DMS114 treated with DMSO at 0.1 percent for 48 hours (cell line): ENCODE data around the gene APC.
"Not testable (repeated sequence)": the region's sequence is repeated elsewhere in the genome, so short reads cannot be mapped to it uniquely, and the experiment has no call there.

Experiments
- DNase-seq: peaks from one replicate; lab custom pipeline; 2025; ENCODE audit not compliant: unreplicated experiment; lab: John Stamatoyannopoulos, UW

The APC gene

DNA sequence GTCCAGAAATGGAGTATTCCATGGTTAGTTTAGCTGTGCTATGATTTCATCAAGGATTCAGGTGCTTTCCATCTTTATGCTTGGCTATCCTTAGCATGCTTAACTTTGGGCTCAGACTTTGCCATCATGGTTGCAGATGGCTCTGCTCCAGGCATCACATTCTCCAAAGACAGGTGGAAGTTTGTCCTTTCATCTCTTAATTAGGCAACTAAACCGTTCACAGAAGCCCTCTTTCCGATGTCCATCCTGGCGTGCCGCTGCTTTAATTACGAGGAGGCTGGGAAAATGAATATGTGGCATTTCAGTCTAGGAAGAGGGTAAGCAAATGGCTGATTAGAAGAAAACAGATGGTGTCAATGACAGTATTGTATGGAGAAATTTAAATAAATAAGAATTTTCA, 24.5 kb upstream of the APC start:
- DNase-seq = no peak

DNA sequence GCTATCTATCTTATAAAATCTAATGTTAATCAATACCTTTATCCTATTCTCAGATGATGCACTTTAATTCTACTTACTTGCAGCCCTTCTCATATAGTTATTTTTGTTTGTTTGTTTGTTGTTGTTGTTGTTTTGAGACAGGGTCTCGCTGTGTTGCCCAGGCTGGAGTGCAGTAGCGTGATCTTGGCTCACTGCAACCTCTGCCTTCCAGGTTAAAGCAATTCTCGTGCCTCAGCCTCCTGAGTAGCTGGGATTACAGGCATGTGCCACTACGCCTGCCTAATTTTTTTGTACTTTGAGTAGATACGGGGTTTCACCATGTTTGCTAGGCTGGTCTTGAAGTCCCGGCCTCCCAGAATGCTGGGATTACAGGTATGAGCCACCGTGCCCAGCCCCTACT, 20.8 kb upstream of the APC start:
- DNase-seq = not testable (repeated sequence)

DNA sequence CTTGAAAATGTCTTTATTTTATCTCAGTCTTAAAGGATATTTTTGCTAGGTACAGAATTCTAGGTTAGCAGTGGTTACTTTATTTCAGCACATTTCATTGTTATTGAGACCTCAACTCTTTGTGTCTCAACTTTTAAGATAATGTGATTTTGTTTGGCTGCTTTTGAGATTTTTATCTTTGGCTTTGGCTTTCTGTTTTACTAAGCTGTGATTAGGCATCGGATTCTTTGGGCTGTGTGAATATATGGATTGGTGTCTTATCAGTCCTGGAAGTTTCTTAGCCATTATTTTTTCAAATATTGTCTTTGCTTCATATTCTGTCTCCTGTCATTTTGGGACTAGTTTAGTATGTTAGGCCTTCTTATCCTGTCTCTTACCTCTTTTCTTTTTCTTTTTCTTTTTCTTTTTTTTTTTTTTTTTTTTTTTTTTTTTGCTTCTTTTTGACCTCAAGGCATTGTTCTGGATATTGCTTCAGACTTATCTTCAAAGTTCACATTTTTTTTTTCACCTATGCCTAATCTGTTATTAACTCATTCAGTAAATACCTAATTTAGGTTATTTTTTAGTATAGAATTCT, 20.1 kb upstream of the APC start:
- no peak for DNase-seq

DNA sequence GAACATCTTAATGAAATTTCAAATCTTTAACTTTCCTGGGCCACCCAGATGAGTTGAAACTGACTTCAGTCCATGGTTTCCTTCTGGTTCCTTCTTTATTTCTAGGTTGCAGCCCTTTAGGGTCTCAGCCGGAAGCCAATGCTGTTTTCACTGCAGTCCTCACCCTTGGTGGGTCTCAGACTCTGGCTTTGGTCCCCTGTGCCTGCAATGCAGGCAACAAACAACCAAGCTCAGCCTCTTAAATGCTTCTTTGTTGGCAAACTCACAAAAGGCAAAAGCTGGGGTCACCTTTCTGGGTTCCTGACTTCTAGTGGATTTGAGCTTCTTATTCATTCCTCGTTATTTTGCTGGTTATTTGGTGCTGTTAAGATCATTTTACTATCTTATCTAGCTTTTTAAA, 19.3 kb upstream of the APC start:
- DNase-seq = no peak

DNA sequence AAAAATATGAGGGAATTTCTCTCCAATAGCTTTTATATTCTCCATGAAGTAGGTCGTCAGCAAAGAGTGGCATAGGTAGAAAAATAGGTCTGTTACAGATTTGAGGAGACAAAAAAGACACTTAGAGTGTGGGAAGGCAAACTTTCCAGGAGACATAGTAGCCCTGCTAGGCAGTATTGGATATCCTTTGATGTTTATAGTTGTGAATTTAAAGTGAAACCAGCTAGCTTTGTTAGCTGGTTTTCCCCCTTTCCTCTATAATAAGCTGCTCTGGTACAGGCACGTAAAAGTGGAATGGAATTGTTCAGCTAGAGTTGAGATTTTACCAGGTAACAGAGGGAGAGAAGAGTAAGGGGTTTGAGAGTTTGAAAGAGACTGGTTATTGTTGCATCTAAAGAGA, 17.1 kb upstream of the APC start:
- DNase-seq = no peak

DNA sequence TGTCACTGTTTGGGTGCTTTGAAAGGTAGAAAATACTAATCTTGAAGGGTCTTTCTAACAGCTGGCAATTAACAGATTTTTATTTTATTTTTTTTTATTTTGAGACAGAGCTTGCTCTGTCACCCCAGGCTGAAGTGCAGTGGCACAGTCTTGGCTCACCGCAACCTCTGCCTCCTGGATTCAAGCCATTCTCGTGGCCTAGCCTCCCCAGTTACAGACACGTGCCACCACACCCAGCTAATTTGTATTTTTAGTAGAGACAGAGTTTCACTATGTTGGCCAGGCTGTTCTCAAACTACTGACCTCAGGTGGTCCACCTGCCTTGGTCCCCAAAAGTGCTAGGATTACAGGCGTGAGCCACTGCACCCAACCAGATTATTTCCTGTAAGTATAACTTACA, 12.8 kb upstream of the APC start:
- DNase-seq = no peak

DNA sequence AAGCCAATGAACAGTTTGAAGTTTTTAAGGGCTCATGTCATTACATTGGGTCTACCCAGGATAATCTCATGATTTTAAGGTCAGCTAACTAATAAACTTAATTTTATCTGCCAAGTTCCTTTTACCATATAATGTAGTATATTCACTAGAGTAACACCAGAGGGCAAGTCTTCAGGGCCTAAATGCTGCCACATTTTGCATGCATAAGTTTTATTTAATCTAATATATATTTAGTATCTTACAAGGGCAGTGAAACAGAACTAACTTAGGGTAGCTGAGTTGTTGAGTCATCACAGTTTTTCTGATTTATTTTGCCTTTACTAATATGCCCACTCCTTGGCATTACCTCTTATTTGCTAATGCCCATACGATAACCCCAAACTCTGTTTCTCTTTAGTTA, 8.1 kb upstream of the APC start:
- DNase-seq = no peak

DNA sequence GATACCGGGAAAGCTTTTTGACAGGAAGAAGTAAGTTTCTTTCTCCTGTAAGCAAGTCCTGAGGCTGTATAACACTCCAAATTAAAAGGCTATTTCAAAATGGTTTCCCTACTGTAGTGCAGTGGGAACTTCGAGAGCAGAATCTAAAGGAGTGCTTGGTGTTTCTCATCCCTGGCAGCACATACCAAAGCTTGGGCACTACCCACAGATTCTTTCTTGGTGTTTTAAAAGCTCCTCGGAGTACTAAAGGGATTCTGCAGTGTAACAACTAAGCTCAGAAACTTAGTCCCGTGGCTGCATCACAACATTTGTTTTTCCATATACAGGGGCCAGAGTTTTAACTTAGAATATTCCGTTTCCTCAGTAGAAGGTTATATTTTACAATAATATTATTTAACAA, 5.6 kb upstream of the APC start:
- DNase-seq = no peak

DNA sequence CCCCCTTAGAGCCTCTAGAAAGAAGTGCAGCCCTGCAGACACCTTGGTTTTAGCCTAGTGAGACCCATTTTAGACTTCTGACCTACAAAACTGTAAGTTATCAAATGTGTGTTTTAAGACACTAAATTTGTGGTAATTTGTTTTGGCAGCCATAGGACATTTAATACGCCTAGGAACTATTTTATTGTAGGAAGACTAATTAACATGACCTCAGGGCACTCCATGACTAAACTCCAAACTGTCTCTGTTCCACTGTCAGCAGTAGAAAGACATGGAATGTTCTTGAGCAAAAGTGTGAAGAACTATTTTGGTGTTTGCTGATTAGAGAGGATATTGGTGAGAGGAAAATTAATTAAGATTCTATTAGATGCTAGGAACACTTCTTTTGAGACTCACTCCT, 4.1 kb upstream of the APC start:
- DNase-seq = no peak

DNA sequence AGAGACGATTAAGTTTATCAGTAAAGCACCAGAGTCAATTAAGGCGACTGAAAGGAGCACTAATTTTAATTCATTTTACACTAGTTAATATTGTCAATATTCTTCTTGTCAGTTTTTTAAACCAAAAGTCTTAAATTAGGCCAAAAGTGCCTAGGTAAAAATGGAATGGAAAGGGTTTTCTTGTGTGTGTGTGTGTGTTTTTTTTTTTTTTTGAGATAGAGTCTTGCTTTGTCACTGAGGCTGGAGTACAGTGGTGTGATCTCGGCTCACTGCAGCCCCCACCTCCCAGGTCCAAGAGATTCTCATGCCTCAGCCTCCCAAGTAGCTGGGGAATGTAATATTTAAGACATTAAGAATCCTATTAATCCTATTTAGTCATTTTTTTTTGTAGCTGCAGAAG, 3.1 kb upstream of the APC start:
- DNase-seq = no peak

DNA sequence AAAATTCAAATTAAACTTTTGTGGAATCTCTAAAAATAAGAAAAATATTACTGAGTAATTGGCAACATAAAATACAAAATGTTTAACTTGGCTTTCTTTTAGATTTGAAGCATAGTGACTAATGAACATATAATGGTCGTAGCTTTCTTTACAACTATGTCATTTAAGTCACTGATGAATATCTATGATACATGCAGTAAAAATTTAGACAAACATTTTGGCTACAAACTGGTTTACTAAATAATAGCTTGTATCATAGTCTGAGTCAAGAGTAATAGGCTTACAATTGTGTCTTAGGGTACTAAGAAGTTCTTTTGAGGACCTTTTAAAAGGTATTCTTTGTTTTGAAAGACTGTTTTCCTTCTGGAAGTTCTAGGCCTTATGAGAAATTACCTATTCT, 2.0 kb upstream of the APC start:
- DNase-seq = no peak

DNA sequence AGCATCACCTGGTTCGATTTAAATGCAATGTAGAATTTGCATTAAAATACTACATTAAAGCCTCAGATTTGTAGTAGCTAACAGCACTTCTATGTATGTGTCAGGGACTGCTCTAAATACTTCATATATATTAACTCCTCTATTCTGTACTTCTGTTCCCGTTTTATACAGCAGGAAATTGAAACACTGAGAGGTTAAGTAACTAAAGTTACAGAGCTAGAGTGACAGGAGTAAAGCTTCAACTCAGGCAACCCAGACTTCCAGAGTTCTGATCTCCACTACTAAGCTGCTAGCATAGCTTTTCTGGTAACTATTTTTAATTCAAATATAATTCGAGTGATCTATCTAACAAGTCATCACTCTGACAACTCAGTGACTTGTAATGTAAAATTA, 619 bp upstream of the APC start:
- DNase-seq = no peak

DNA sequence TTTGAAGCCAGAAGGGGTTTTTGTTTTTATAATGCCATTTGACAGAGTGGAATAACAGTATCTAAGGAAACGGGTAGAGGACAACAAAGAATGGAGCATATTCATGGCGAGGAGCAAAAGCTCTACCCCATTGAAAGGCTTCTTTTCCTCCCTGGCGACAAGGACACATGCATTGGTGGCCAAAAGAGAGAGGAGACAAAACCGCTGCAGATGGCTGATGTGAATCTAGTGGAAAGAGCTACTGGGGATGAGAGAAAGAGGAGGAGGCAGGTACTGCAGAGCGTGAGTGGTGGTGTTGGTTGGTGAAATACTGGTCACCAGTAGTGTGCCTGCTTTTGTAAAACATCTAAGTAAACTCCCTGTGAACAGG, 491 bp downstream of the APC start:
- DNase-seq = peak; percentile 18

DNA sequence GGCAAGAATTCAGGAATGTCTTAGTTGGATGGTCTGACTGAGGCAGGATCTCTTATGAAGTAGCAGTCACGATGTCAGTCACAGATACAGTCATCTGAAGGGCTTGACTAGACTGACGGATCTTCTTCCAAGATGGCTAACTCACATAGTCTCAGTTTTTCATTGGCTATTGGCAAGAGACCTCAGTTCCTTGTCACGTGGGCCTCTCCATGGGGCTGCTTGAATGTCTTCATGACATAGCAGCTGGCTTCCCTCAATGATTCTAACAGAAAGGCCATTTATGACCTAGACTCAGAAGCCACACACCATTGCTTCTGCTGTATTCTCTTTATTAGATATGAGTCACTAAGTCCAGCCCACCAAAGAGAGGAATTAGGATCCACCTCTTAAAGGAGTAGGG, 4.7 kb downstream of the APC start:
- no peak for DNase-seq

DNA sequence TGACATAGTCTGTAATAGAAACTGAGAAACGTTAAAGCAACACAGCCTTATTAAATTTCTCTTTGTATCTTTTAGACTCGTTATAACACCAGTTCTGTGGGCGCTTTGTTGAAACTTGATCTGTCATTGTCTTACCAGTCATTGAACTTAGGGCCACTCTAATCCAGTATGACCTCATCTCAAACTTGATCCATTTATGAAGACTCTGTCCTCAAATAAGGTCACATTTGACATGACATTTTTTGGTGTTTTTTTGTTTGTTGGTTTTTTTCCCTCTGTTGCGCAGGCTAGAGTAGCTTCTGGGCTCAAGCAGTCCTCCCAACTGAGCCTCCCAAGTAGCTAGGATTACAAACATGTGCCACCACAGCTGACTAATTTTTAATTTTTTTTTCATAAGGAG, 5.9 kb downstream of the APC start:
- no peak for DNase-seq

DNA sequence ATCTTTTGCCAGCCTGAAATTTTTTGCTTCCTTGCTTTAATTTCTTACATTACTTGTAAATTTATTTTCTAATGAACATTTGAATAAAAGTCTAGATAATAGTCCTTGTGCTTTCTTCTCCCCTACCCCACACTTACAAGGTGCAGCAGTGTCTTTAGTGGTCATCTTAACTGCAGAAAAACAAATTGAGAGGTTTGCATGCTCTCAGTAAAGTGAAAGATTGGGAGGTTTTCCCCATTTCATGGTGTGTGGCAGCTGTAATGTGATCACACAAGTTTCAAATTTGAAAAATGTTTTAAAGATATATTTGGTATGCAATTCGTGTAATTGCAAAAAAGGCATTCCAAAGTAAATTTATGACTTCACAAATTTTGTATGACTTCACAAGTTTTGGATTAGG, 14.7 kb downstream of the APC start:
- no peak for DNase-seq

DNA sequence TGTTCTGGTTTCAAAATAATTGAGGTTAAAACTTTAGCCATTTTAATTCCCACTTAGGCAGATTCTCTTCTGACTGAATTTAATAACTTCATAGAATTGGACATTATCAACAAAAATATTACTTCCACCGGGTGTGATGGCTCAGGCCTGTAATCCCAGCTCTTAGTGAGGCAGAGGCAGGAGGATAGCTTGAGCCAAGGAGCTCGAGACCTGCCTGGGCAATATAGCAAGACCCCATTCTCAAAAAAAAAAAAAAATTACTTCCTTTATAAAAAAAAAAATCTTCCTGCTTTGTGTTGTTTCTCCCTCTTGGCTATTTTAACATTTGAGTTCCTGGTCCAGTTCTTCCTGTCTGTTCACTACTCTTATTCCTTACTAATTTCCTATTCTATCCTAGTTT, 18.0 kb downstream of the APC start:
- no peak for DNase-seq

DNA sequence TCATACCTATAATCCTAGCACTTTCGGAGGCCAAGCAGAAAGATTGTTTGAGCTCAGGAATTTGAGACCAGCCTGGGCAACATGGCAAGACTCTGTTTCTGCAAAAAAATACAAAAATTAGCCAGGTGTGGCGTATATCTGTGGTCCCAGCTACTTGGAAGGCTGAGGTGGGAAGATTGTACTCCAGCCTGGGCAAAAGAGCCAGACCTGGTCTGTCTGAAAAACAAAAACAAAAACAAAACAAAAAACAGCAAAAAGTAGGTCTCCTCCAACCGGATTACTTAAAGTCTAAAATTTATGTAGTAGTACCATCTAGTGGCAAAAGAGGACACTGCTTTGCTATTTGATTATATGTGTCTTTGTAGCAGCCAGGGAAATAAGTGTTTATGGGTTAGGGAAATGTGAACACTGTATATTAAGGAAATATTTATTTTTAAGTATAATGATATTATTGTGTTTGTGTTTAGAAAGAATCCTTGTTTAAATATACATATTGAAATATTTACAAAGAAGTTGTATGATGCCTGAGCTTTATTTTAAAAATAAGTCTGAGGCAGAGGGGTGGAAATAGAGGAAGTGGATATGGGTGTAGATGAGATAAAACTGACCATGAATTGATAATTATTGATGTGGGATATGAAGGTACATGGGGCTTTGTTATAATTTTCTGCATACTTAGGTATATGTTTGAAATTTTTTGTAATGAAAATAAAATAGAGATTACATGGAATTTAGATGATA, 20.0 kb downstream of the APC start:
- peak; percentile 85 for DNase-seq

DNA sequence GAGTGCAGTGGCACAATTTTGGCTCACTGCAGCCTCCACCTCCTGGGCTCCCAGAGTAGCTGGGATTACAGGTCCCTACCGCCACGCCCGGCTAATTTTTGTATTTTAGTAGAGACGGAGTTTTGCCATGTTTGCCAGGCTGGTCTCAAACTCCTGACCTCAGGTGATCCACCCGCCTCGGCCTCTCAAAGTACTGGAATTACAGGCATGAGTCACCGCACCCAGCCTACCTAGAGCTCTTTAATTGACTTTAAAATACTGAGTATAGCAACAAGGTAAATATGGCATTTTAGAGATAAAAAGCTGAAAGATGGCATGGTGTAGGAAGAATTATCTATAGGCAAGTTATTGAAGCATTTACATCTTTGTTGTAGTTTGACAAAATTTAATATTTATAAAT, 21.0 kb downstream of the APC start:
- no peak for DNase-seq

DNA sequence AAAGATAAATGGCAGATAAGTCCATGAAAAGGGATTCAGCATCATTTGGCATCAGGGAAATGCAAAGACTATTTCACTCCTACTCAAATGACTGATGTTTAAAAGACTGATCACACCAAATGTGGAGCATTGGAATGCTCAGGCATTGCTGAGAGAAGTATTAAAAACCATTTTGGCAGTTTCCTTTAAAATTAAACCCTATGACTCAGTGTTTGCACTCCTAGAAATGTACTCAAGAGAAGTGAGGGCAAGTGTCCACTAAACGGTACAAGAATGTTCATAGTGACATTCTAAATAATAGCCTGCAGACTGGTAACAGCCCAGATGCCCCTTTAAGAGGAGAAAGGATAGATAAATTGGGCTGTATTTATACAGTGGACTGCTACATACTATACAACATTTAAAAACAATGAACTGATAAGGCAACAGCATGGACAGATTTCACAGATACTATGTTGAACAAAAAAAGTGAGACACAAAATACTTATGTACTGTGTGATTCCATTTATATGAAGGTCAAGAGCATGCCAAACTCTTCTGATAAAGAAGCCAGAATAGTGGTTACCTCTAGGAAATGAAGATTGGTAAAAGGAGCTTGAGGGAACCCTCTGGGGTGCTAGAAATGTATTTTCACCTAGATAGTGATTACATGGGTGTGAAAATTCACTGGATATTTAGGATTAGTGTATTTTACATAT, 24.6 kb downstream of the APC start:
- no peak for DNase-seq

DNA sequence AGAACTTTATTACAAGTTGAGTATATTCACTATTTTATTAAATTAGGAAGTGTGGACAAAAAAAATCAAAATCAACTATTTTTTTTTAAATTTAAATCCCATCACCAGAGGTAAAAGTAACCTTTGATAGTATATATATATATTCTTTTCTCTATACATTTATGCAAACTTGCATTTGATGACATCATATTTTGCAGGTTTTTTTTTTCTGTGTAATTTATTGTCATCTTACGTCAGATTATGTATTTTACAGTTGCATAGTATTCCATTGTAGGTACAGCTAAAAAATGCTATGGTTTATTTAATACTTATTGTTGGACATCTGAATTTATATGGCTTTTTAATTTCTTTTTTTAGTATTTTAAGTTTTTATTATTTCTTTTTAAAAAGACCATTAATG, 25.5 kb downstream of the APC start:
- DNase-seq = no peak

DNA sequence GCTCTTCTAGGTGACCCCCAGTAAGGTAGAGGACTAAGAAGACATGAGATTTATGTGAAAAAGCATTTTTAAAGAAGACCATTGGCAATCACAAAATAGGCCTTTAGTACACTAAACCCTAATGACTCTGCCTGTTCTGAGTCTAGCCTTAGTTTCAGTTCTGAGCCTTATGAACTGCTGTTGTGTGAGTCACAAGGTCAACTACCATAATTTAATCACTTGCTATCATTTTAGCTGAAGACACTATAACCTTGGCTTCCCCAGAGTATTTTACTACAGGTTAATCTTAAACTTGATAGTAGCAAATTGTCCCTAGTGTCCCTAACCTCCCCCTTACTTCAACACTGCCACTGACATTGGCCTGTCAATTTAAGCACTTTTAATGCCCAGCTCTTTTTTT, 34.4 kb downstream of the APC start:
- no peak for DNase-seq
